ENCODE measurements around the gene DNAJC25. TPM values are rescaled to one million over a fixed set of nuclear protein-coding genes. Genes with fewer than 3 reads are reported as not detected.

The DNAJC25 gene
- total RNA-seq, 2 experiments from 2014 or later = 6.3 to 7.5 TPM

- ChIA-PET POLR2A (interaction anchor here (0.7 kb wide), 1 partner anchor 282 kb away, joined by 4 read pairs; no protein-coding TSS in a partner anchor), CTCF (interaction anchor here (0.6 kb wide), 1 partner anchor 1146 kb away, joined by 3 read pairs; no protein-coding TSS in a partner anchor)
- peaks cover 45% of the 10 kb centered on the region for H3K36me3 Mint-ChIP-seq (ENCODE audit: low read depth)
- no peaks in the 10 kb centered on the region for H3K9me3 Mint-ChIP-seq (ENCODE audit: low read depth)
- no peak for ATAC-seq
- H3K27ac Mint-ChIP-seq = no peak overlapping the region
- intact Hi-C loops (cut with DNase I, micrococcal nuclease) = no loop called here
- H3K4me1 Mint-ChIP-seq = no peaks in the 10 kb centered on the region
- H3K4me3 Mint-ChIP-seq = no peak overlapping the region
- no peak for DNase-seq
- H3K27me3 Mint-ChIP-seq = no peaks in the 10 kb centered on the region
These were observed 15.3 kb downstream of the DNAJC25 start for GRCh38 chr9:111646417-111646816.

GRCh38 chr9:111648066-111648465 is 16.9 kb downstream of the DNAJC25 start:
- H3K4me3 Mint-ChIP-seq = no peak overlapping the region
- no peak for ATAC-seq
- H3K27ac Mint-ChIP-seq = no peak overlapping the region
- CTCF ChIA-PET = no interaction called here
- intact Hi-C loops (cut with DNase I, micrococcal nuclease) = no loop called here
- no peaks in the 10 kb centered on the region for H3K9me3 Mint-ChIP-seq (ENCODE audit: low read depth)
- no peak for DNase-seq
- H3K4me1 Mint-ChIP-seq = no peaks in the 10 kb centered on the region
- peaks cover 44% of the 10 kb centered on the region for H3K36me3 Mint-ChIP-seq (ENCODE audit: low read depth)
- POLR2A ChIA-PET = no interaction called here
- no peaks in the 10 kb centered on the region for H3K27me3 Mint-ChIP-seq

- CTCF ChIA-PET = no interaction called here
- POLR2A ChIA-PET = no interaction called here
- no peaks in the 10 kb centered on the region for H3K9me3 Mint-ChIP-seq (ENCODE audit: low read depth)
- H3K4me3 Mint-ChIP-seq = no peak overlapping the region
- H3K27ac Mint-ChIP-seq = no peak overlapping the region
- DNase-seq (no peak), ATAC-seq (no peak)
- intact Hi-C loops (cut with DNase I, micrococcal nuclease) = no loop called here
- no peaks in the 10 kb centered on the region for H3K27me3 Mint-ChIP-seq
- H3K36me3 Mint-ChIP-seq (ENCODE audit: low read depth) = peaks cover 49% of the 10 kb centered on the region
- H3K4me1 Mint-ChIP-seq = no peaks in the 10 kb centered on the region
These were observed 17.9 kb downstream of the DNAJC25 start for GRCh38 chr9:111649016-111649415.

GRCh38 chr9:111657051-111657450 is 25.9 kb downstream of the DNAJC25 start:
- CTCF ChIA-PET = interaction anchor here (0.6 to 0.9 kb wide), 3 partner anchors 64 to 147 kb away, joined by 3 read pairs; no protein-coding TSS in a partner anchor
- ATAC-seq (no peak), DNase-seq (no peak)
- no peaks in the 10 kb centered on the region for H3K27me3 Mint-ChIP-seq
- no peak overlapping the region for H3K27ac Mint-ChIP-seq
- H3K36me3 Mint-ChIP-seq (ENCODE audit: low read depth) = peaks cover 15% of the 10 kb centered on the region
- no peak overlapping the region for H3K4me3 Mint-ChIP-seq
- intact Hi-C loops (cut with DNase I, micrococcal nuclease) = no loop called here
- POLR2A ChIA-PET = no interaction called here
- peaks cover 8% of the 10 kb centered on the region for H3K4me1 Mint-ChIP-seq
- no peaks in the 10 kb centered on the region for H3K9me3 Mint-ChIP-seq (ENCODE audit: low read depth)

GRCh38 chr9:111658943-111659342 is 27.8 kb downstream of the DNAJC25 start:
- H3K4me1 Mint-ChIP-seq = peaks cover 22% of the 10 kb centered on the region

GRCh38 chr9:111659691-111660090 is 28.6 kb downstream of the DNAJC25 start:
- Mint-ChIP-seq H3K9me3 (ENCODE audit: low read depth) (no peaks in the 10 kb centered on the region), H3K4me3 (no peak overlapping the region), H3K4me1 (peaks cover 22% of the 10 kb centered on the region), H3K27ac (no peak overlapping the region), H3K36me3 (ENCODE audit: low read depth) (peaks cover 11% of the 10 kb centered on the region), H3K27me3 (no peaks in the 10 kb centered on the region)
- ChIA-PET POLR2A (interaction anchor here (0.6 kb wide), 1 partner anchor 96 kb away, joined by 3 read pairs; no protein-coding TSS in a partner anchor), CTCF (interaction anchor here (0.6 kb wide), 1 partner anchor 38 kb away, joined by 4 read pairs; no protein-coding TSS in a partner anchor)
- no peak for DNase-seq
- intact Hi-C loops (cut with DNase I, micrococcal nuclease) = loop anchor here in 1 of 2 experiments (5.0 kb wide), 1 partner anchor 132 kb away; the partner anchor contains the start of gene ZNF483
- ATAC-seq = no peak

More at GRCh38 chr9:111658943-111659342, 27.8 kb downstream of the DNAJC25 start:
- ATAC-seq (no peak), DNase-seq (no peak)
- H3K4me3 Mint-ChIP-seq = no peak overlapping the region
- CTCF ChIA-PET = no interaction called here
- no peaks in the 10 kb centered on the region for H3K27me3 Mint-ChIP-seq
- intact Hi-C loops (cut with DNase I, micrococcal nuclease) = no loop called here
- H3K27ac Mint-ChIP-seq = no peak overlapping the region
- peaks cover 14% of the 10 kb centered on the region for H3K36me3 Mint-ChIP-seq (ENCODE audit: low read depth)
- no peaks in the 10 kb centered on the region for H3K9me3 Mint-ChIP-seq (ENCODE audit: low read depth)
- POLR2A ChIA-PET = interaction anchor here (0.6 kb wide), 1 partner anchor 95 kb away, joined by 3 read pairs; no protein-coding TSS in a partner anchor

GRCh38 chr9:111661150-111661801 is 30.1 kb downstream of the DNAJC25 start, which contains the start of gene GNG10:
GNG10 (plus strand) TSS chr9:111661605; CDS start chr9:111661635, 30 bp downstream.
- H3K4me1 Mint-ChIP-seq = peaks cover 25% of the 10 kb centered on the region
- POLR2A ChIA-PET = interaction anchor here (1.1 kb wide), 1 partner anchor 30 kb away, joined by 4 read pairs; the partner anchor contains the start of gene DNAJC25
- peak within 1 kb of the TSS; percentile 95 for H3K27ac Mint-ChIP-seq
- intact Hi-C loops (cut with DNase I, micrococcal nuclease) = loop anchor here (1.0 to 5.0 kb wide), 6 partner anchors 30 to 672 kb away; partner anchors contain the start of genes DNAJC25 (in 2 of the 2), PTBP3 (in 1 of the 2), PTGR1 (in 1 of the 2) and ZNF483 (in 1 of the 2)
- peaks cover 10% of the 10 kb centered on the region for H3K36me3 Mint-ChIP-seq (ENCODE audit: low read depth)
- no peaks in the 10 kb centered on the region for H3K9me3 Mint-ChIP-seq (ENCODE audit: low read depth)
- H3K4me3 Mint-ChIP-seq = peak within 1 kb of the TSS; percentile 98
- ATAC-seq = peak; percentile 92
- no peaks in the 10 kb centered on the region for H3K27me3 Mint-ChIP-seq
- DNase-seq = peak; percentile 81
- CTCF ChIA-PET = interaction anchor here (0.5 kb wide), 1 partner anchor 29 kb away, joined by 3 read pairs; no protein-coding TSS in a partner anchor

- ChIA-PET CTCF (interaction anchor here (0.7 to 0.8 kb wide), 3 partner anchors 64 to 411 kb away, joined by 3 to 4 read pairs (median 3); no protein-coding TSS in a partner anchor), POLR2A (interaction anchor here (0.6 to 1.1 kb wide), 3 partner anchors 31 to 509 kb away, joined by 3 to 4 read pairs (median 4); partner anchors contain the start of gene DNAJC25)
- H3K27me3 Mint-ChIP-seq = no peaks in the 10 kb centered on the region
- DNase-seq (peak; percentile 58), ATAC-seq (peak; percentile 25)
- peak overlapping the region; percentile 95 for H3K27ac Mint-ChIP-seq
- no peaks in the 10 kb centered on the region for H3K9me3 Mint-ChIP-seq (ENCODE audit: low read depth)
- peaks cover 13% of the 10 kb centered on the region for H3K36me3 Mint-ChIP-seq (ENCODE audit: low read depth)
- intact Hi-C loops (cut with DNase I, micrococcal nuclease) = loop anchor here (1.0 to 5.0 kb wide), 7 partner anchors 31 to 825 kb away; partner anchors contain the start of genes DNAJC25 (in 2 of the 2), KIAA1958 (in 1 of the 2), PTBP3 (in 1 of the 2) and PTGR1 (in 1 of the 2)
- peak overlapping the region; percentile 98 for H3K4me3 Mint-ChIP-seq
- H3K4me1 Mint-ChIP-seq = peaks cover 25% of the 10 kb centered on the region
These were observed 30.8 kb downstream of the DNAJC25 start for GRCh38 chr9:111661802-111662521.

- Mint-ChIP-seq H3K27me3 (no peaks in the 10 kb centered on the region), H3K9me3 (ENCODE audit: low read depth) (no peaks in the 10 kb centered on the region), H3K27ac (peak overlapping the region; percentile 95), H3K4me1 (peaks cover 25% of the 10 kb centered on the region), H3K36me3 (ENCODE audit: low read depth) (peaks cover 18% of the 10 kb centered on the region), H3K4me3 (peak overlapping the region; percentile 98)
- DNase-seq = peak; percentile 30
- intact Hi-C loops (cut with DNase I, micrococcal nuclease) = loop anchor here in 1 of 2 experiments (2.0 to 5.0 kb wide), 2 partner anchors 135 to 824 kb away; partner anchors contain the start of genes KIAA1958 and ZNF483
- CTCF ChIA-PET = interaction anchor here (0.7 to 0.8 kb wide), 3 partner anchors 65 to 410 kb away, joined by 3 to 4 read pairs (median 3); no protein-coding TSS in a partner anchor
- peak; percentile 2 for ATAC-seq
- POLR2A ChIA-PET = interaction anchor here (0.6 kb wide), 1 partner anchor 456 kb away, joined by 4 read pairs; no protein-coding TSS in a partner anchor
These were observed 31.6 kb downstream of the DNAJC25 start for GRCh38 chr9:111662576-111663300.

- peak overlapping the region; percentile 98 for H3K4me3 Mint-ChIP-seq
- H3K4me1 Mint-ChIP-seq = peaks cover 25% of the 10 kb centered on the region
- H3K9me3 Mint-ChIP-seq (ENCODE audit: low read depth) = no peaks in the 10 kb centered on the region
- intact Hi-C loops (cut with DNase I, micrococcal nuclease) = loop anchor here in 1 of 2 experiments (2.0 to 5.0 kb wide), 2 partner anchors 136 to 823 kb away; partner anchors contain the start of genes KIAA1958 and ZNF483
- DNase-seq (no peak), ATAC-seq (no peak)
- H3K36me3 Mint-ChIP-seq (ENCODE audit: low read depth) = peaks cover 23% of the 10 kb centered on the region
- POLR2A ChIA-PET = interaction anchor here (0.9 kb wide), 1 partner anchor 32 kb away, joined by 3 read pairs; the partner anchor contains the start of gene DNAJC25
- CTCF ChIA-PET = interaction anchor here (0.8 kb wide), 1 partner anchor 38 kb away, joined by 3 read pairs; no protein-coding TSS in a partner anchor
- peak overlapping the region; percentile 95 for H3K27ac Mint-ChIP-seq
- H3K27me3 Mint-ChIP-seq = no peaks in the 10 kb centered on the region
These were observed 32.2 kb downstream of the DNAJC25 start for GRCh38 chr9:111663301-111663823.

All from activated CD4-positive, alpha-beta T cell treated with anti-CD3 and anti-CD28 coated beads for 36 hours (primary cell).